Heart left ventricle (tissue), 13 donors: ENCODE results near the gene SOCS6.

Experiments used
- CTCF ChIP-seq, 12 donors: fragments of 200-600 bp; sonication (generic) in 4 of 12; IDR thresholded peaks; one replicate each; pipeline versions ENCODE4 v1.5.0 to v1.8.0; 2018 to 2022; ENCODE audit warnings: antibody characterized with exemption in 12 of 12, mild to moderate bottlenecking in 5 of 12
- POLR2A ChIP-seq, 2 donors: fragments of 450-650 bp; IDR thresholded peaks; one replicate each; pipeline ENCODE4 v1.6.1; 2017; ENCODE audit warnings: antibody characterized with exemption in 2 of 2, mild to moderate bottlenecking in 2 of 2, moderate library complexity in 2 of 2
- donor health status: ischemic (EF 13 %, LVEDD 7.1; RV severe dilation, severe dysfunction).
- donor health status: DM: no; HTN: yes; CAD: no.
- donor health status: DM: no; HTN: no; CAD: no.
- donor health status: ischemic (EF 25% LVEDD 6.9; RV normal size, moderate dysfunction).
- donor health status: ischemic (EF 25% LVEDD 5.7; RV mildly dilated, moderate dysfunction).
- donor health status: ischemic (EF 35%, LVEDD 5.7; RV mildly dilated, moderate dysfunction).
- donor health status: nonischemic (EF 11% LVEDD 7.7; RV severe dilation, severe dysfunction).
- donor health status: DM: yes; HTN: yes; CAD: no.
- donor health status: PGD.
- donor health status: ischemic (EF 29% LVEDD 5.4; RV normal size, mild dysfunction).
- donor health status: nonischemic (EF 23%, LVEDD 6.1; RV moderate dilation, normal function).

GRCh38 chr18:70332694-70333093, 43.8 kb downstream of the SOCS6 start:
- TF ChIP-seq CTCF (IDR thresholded peaks at IDR 0.05): no peak
- no peak for TF ChIP-seq POLR2A (IDR thresholded peaks at IDR 0.05)
